NCI-H1417 (cell line): ENCODE data around the gene TCF19.
"Not testable (repeated sequence)": the region's sequence is repeated elsewhere in the genome, so short reads cannot be mapped to it uniquely, and the experiment has no call there.

Experiments used
- DNase-seq, 3 experiments: peaks; one replicate each; lab custom pipeline; 2025; lab: John Stamatoyannopoulos, UW

The TCF19 gene

GRCh38 chr6:31183287-31183686 is 24.9 kb downstream of the TCF19 start:
- DNase-seq = not testable (repeated sequence)

GRCh38 chr6:31183859-31184258 is 25.5 kb downstream of the TCF19 start:
- not testable (repeated sequence) for DNase-seq

DNA sequence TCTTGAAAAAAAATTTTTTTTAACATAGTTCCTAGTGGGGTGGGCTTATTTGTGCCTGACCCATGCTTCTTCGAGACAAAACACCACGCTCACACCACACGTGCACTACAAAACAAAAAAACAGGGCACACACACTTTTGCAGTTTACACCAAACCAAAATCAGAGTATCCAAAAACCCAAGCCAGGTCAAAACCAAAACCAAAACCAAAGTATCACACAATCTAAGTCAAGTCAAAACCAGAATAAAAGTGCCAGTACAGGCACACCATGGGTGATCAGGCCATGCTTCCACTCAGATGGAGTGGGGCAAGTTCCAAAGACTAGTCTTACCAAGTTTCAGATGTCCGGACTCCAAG is 27.3 kb downstream of the TCF19 start:
- DNase-seq = not testable (repeated sequence)

- no peak for DNase-seq
These were observed 27.8 kb downstream of the TCF19 start for GRCh38 chr6:31186052-31186734.

DNA sequence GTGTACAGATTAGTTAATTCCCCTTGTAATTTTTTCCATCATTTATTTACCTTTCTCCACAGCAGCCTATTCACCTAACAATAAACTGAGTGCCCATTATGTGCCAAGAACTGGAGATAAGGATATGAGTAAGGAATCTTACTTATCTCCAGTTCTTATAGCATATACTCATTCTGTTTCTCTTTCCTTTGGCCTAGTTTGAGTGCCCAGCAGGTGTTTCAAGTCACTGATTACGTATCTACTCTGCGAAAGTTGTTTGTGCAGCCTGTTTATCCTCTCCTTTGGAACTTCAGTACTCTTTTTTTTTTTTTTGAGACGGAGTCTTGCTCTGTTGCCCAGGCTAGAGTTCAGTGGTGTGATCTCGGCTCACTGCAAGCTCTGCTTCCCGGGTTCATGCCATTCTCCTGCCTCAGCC is 29.4 kb downstream of the TCF19 start:
- no peak for DNase-seq

- not testable (repeated sequence) for DNase-seq
These were observed 30.8 kb downstream of the TCF19 start for GRCh38 chr6:31189223-31189622.

DNA sequence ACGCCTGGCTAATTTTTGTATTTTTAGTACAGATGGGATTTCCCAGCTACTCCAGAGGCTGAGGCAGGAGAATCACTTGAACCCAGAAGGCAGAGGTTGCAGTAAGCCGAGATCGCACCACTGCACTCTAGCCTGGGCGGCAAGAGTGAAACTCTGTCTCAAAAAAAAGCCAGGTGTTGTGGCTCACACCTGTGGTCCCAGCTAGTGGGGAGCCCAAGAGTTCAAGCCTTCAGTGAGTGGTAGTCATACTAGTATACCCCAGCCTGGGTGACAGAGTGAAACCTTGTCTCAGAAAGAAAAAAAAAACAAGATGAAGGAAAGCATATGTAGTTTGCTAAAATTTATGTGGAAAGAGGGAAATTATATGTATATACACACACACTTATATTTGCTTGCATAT is 32.1 kb downstream of the TCF19 start:
- no peak for DNase-seq

DNA sequence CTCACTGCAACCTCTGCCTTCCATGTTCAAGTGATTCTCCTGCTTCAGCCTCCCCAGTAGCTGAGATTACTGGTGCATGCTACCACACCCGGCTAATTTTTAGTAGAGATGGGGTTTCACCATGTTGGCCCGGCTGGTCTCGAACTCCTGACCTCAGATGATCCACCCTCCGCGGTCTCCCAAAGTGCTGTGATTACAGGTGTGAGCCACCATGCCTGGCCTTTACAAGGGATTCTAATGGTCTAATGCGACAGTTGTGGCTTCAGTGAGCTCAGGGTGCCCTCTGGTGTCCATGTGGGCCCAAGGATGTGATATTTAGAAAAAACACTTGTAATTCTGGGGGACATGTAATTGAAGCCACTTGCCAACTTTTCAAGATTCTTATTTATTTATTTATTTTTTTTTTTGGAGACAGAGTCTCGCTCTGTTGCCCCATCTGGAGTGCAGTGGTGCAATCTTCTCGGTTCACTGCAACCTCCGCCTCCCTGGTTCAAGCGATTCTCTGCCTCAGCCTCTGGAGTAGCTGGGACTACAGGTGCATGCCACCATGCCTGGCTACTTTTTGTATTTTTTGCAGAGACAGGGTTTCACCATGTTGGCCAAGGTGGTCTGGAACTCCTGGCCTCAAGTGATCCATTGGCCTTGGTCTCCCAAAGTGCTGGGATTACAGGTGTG is 34.2 kb downstream of the TCF19 start:
- DNase-seq = peak; percentile 30 to 71 (median 32)

- no peak for DNase-seq
These were observed 34.8 kb downstream of the TCF19 start for GRCh38 chr6:31193206-31193605.

GRCh38 chr6:31194061-31194834 is 35.9 kb downstream of the TCF19 start:
- DNase-seq = no peak

DNA sequence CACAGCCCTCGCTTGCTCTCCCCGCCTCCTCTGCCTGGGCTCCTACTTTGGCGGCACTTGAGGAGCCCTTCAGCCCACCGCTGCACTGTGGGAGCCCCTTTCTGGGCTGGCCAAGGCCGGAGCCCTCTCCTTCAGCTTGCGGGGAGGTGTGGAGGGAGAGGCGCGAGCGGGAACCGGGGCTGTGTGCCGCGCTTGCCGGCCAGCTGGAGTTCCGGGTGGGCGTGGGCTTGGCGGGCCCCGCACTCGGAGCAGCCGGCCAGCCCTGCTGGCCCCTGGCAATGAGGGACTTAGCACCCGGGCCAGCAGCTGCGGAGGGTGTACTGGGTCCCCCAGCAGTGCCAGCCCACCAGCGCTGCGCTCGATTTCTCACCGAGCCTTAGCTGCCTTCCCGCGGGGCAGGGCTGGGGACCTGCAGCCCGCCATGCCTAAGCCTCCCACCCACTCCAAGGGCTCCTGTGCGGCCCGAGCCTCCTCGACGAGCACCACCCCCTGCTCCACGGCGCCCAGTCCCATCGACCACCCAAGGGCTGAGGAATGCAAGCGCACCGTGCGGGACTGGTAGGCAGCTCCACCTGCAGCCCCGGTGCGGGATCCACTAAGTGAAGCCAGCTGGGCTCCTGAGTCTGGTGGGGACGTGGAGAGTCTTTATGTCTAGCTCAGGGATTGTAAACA is 37.1 kb downstream of the TCF19 start:
- DNase-seq = not testable (repeated sequence)

- DNase-seq = not testable (repeated sequence)
These were observed 38.0 kb downstream of the TCF19 start for GRCh38 chr6:31196251-31197022.

GRCh38 chr6:31197559-31198305 is 39.3 kb downstream of the TCF19 start:
- DNase-seq = peak; percentile 86 to 92 (median 90)

DNA sequence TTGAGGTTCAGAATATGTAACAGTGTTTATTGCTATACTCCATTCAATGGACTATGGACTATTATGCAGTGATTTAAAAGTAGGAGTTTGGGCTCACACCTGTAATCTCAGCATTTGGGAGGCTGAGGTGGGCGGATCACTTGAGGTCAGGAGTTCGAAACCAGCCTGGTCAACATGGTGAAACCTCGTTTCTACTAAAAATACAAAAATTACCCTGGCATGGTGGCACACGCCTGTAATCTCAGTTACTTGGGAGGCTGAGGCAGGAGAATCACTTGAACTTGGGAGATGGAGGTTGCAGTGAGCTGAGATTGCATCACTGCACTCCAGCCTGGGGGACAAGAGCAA is 40.7 kb downstream of the TCF19 start:
- not testable (repeated sequence) for DNase-seq

DNA sequence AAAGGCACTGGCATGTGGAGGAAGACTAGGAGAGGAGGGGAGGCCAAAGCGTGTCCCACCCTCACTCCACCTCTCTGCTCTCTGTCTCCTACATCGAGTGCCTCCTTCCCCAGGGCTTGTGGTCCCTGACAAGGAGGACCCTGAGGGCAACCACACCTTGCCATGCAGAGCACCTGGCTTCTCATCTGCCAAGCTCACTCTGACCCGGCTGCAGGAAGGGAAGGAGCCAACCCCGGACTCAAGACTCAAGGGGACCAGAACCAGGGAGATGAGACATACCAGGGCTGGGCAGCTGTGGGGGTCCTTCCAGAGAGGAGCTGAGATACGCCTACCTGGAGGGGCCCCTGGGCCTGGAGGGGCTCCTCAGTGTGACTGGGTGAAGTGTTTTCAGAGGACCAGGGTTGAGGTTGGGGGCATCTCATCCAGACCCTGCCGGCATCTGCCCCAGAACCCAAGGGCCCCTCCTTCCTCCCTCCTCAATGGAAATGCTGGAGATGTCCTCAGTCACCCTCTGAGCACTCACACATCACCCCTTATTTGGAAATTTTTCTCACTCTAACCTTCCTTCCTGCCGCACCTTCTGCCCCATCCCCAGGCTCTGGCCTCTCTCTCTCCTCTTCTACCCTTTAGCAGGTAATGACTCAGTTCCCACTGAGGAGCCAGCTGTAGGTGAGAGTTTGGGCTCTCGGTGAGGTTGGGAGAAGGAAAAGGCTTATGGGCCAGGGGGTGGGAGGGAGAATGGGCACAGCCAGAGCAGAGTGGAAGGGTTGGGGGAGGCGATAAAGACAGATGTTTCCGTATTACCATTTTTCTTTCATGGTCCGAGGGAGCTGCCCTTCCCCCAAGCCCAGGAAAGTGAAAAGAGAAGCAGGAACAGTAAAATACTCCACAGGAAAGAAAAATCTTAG is 44.1 kb downstream of the TCF19 start:
- DNase-seq = peak in 2 of 3 experiments; percentile 41 to 74

GRCh38 chr6:31203345-31203979 is 45.1 kb downstream of the TCF19 start:
- DNase-seq = peak; percentile 44 to 92 (median 70)

DNA sequence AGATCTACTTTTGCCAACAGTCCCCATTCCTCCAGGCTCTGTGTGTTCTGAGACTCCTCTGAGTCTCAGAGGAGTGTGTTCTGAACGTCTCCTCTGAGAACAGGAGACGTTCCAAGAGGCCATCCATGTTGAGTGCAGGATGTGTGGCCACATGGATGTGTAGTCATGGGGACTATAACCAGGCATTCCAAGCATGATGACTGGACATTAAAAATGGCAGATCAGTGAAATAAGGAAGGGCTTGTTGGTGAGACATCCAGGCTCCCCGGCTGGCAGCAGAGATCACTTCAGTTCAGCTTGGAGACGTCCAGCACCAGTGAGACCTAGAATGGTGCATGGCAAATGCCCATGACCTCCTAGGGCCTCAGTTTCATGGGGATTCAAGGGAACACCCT is 46.4 kb downstream of the TCF19 start:
- no peak for DNase-seq

- no peak for DNase-seq
These were observed 47.2 kb downstream of the TCF19 start for GRCh38 chr6:31205638-31206037.

GRCh38 chr6:31208506-31208905 is 50.1 kb downstream of the TCF19 start:
- no peak for DNase-seq
